ENCODE measurements around the gene CASP3. TPM values are rescaled to one million over a fixed set of nuclear protein-coding genes. Genes with fewer than 3 reads are reported as not detected.
"Not testable (repeated sequence)": the region's sequence is repeated elsewhere in the genome, so short reads cannot be mapped to it uniquely, and the experiment has no call there.

Gene CASP3
- total and polyA plus RNA-seq, 2 donors (not counting 1 experiment from before 2014, with no cell fraction given) = 7.9 to 15.8 TPM

- Histone ChIP-seq H3K79me2 (ENCODE audit: control insufficient read depth, insufficient read depth, low read length) (peaks cover 10% of the 10 kb centered on the region), H2AFZ (ENCODE audit: insufficient read depth, low read depth, low read length, poor library complexity, severe bottlenecking) (no peak overlapping the region), H4K20me1 (ENCODE audit: control insufficient read depth, insufficient read depth, low read length, poor library complexity, severe bottlenecking) (no peaks in the 10 kb centered on the region), H3K4me3 (ENCODE audit: control extremely low read depth in 1 of 5, extremely low read depth in 1 of 5, insufficient read depth in 1 of 5, low read depth in 2 of 5, low read length in 4 of 5) (no peak overlapping the region), H3K9me3 (ENCODE audit: control extremely low read depth in 1 of 3, control insufficient read depth in 2 of 3, insufficient read depth in 1 of 3, low read length in 2 of 3) (no peaks in the 10 kb centered on the region), H3K27ac (ENCODE audit: low read length in 2 of 2) (no peak overlapping the region), H3K4me2 (replicated peaks; ENCODE audit: low read depth, low read length, poor library complexity, severe bottlenecking) (no peak overlapping the region), H3K4me1 (ENCODE audit: control insufficient read depth in 2 of 2, insufficient read depth in 2 of 2, low read length in 2 of 2) (peaks cover 12 to 13% of the 10 kb centered on the region in 2 donors), H3K36me3 (replicated peaks in 1 of 2; ENCODE audit: control extremely low read depth in 1 of 2, control insufficient read depth in 1 of 2, extremely low read depth in 1 of 2, insufficient read depth in 2 of 2, low read length in 1 of 2) (peaks cover 0 to 2% of the 10 kb centered on the region in 2 experiments), H3K9ac (ENCODE audit: low read length) (no peak overlapping the region), H3K27me3 (replicated peaks in 1 of 4; ENCODE audit: control extremely low read depth in 1 of 4, control insufficient read depth in 3 of 4, insufficient read depth in 4 of 4, low read length in 3 of 4) (no peaks in the 10 kb centered on the region)
- H3K9me3 Mint-ChIP-seq (ENCODE audit: insufficient read depth) = no peaks in the 10 kb centered on the region
- CTCF ChIA-PET = interaction anchor here (1.2 kb wide), 1 partner anchor 9 kb away, joined by 3 read pairs; no protein-coding TSS in a partner anchor
- WGBS (ENCODE audit: insufficient coverage) = no CpG with 5 or more reads among the region's 2 CpGs
- TF ChIP-seq CTCF (IDR thresholded peaks at IDR 0.05) (no peak), EZH2 (IDR thresholded peaks at IDR 0.05; ENCODE audit: borderline replicate concordance, insufficient read depth, low read depth, low read length, poor library complexity, severe bottlenecking) (no peak)
- no peak for ATAC-seq (ENCODE audit: low read depth)
- H3K27ac Mint-ChIP-seq = no peak overlapping the region
- H3K27me3 Mint-ChIP-seq = no peaks in the 10 kb centered on the region
- DNase-seq = no peak
- intact Hi-C loops (cut with micrococcal nuclease) = no loop called here
- peaks cover 22% of the 10 kb centered on the region for H3K4me1 Mint-ChIP-seq
- no peak overlapping the region for H3K4me3 Mint-ChIP-seq
- POLR2A ChIA-PET = no interaction called here
Observed at GRCh38 chr4:184653650-184654049, 4.4 kb upstream of the CASP3 start.

DNA sequence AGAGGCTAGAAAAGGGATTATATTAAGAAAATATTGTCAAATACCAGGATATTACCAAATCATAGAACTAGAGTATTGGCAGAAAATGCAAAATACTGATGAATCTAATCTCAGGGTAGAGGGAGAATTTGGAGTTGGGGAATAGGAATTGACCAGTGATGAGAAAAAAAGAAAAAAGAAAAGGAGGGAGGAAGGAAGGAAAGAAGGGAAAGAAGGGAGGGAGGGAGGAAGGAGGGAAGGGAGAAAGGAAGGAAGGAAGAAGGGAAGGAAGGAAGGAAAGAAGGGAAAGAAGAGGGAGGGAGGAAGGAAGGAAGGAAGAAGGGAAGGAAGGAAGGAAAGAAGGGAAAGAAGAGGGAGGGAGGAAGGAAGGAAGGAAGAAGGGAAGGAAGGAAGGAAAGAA, 3.4 kb upstream of the CASP3 start:
- CTCF ChIA-PET; H3K9ac ChIP-seq (ENCODE audit: low read length); H2AFZ ChIP-seq (ENCODE audit: insufficient read depth, low read depth, low read length, poor library complexity, severe bottlenecking); intact Hi-C loops (cut with micrococcal nuclease); POLR2A ChIA-PET; ATAC-seq (ENCODE audit: low read depth); H3K4me3 ChIP-seq (ENCODE audit: control extremely low read depth in 1 of 5, extremely low read depth in 1 of 5, insufficient read depth in 1 of 5, low read depth in 2 of 5, low read length in 4 of 5); H3K9me3 Mint-ChIP-seq (ENCODE audit: insufficient read depth); H3K27me3 Mint-ChIP-seq; H3K27ac Mint-ChIP-seq; H3K9me3 ChIP-seq (ENCODE audit: control extremely low read depth in 1 of 3, control insufficient read depth in 2 of 3, insufficient read depth in 1 of 3, low read length in 2 of 3); H3K27me3 ChIP-seq (replicated peaks in 1 of 4; ENCODE audit: control extremely low read depth in 1 of 4, control insufficient read depth in 3 of 4, insufficient read depth in 4 of 4, low read length in 3 of 4); H4K20me1 ChIP-seq (ENCODE audit: control insufficient read depth, insufficient read depth, low read length, poor library complexity, severe bottlenecking); H3K36me3 ChIP-seq (replicated peaks in 1 of 2; ENCODE audit: control extremely low read depth in 1 of 2, control insufficient read depth in 1 of 2, extremely low read depth in 1 of 2, insufficient read depth in 2 of 2, low read length in 1 of 2); DNase-seq; H3K4me3 Mint-ChIP-seq; H3K27ac ChIP-seq (ENCODE audit: low read length in 2 of 2); H3K4me2 ChIP-seq (replicated peaks; ENCODE audit: low read depth, low read length, poor library complexity, severe bottlenecking): not testable (repeated sequence)
- peaks cover 19% of the 10 kb centered on the region for H3K79me2 ChIP-seq (ENCODE audit: control insufficient read depth, insufficient read depth, low read length)
- peaks cover 19 to 20% of the 10 kb centered on the region in 2 donors for H3K4me1 ChIP-seq (ENCODE audit: control insufficient read depth in 2 of 2, insufficient read depth in 2 of 2, low read length in 2 of 2)
- H3K4me1 Mint-ChIP-seq = peaks cover 28% of the 10 kb centered on the region

All from B cell (primary cell).